Right atrium auricular region (tissue), 2 donors: ENCODE measurements around the gene TNNT2. TPM values are rescaled to one million over a fixed set of nuclear protein-coding genes. Genes with fewer than 3 reads are reported as not detected.

Source experiments
- DNase-seq: peaks from one replicate; pipeline ENCODE4 v3.0.0-alpha.2; 2019; ENCODE audit warnings: low spot score
- H3K27ac ChIP-seq, 2 donors: fragments of 200-600 bp; sonication (generic); 1 replicate in 1 of 2; 2 replicates in 1 of 2; pipeline ENCODE4 v1.5.1; 2016 to 2019
- H3K27me3 ChIP-seq, 2 donors: fragments of 200-600 bp; sonication (generic); one replicate each; pipeline versions ENCODE4 v1.5.1 to v1.6.0; 2017 to 2019
- H3K36me3 ChIP-seq: fragments of 200-600 bp; sonication (generic); one replicate; pipeline ENCODE4 v1.5.1; 2016
- H3K4me1 ChIP-seq, 2 donors: fragments of 200-600 bp; sonication (generic); one replicate each; pipeline versions ENCODE4 v1.5.1 to v1.6.0; 2017 to 2019
- H3K4me3 ChIP-seq, 2 donors: fragments of 200-600 bp; sonication (generic); 1 replicate in 1 of 2; 2 replicates in 1 of 2; pipeline ENCODE4 v1.5.1; 2017 to 2019; ENCODE audit warnings: mild to moderate bottlenecking in 1 of 2, moderate library complexity in 1 of 2
- H3K9me3 ChIP-seq, 2 donors: fragments of 200-600 bp; sonication (generic); one replicate each; pipeline ENCODE4 v1.5.1; 2019
- total RNA-seq, 2 donors: library from RNA; depleted of rRNA; stranded (reverse); fragments of >200 nt; gene quantifications; one replicate each; pipeline ENCODE4 v1.1.0, GENCODE V29; 2016
- TF ChIP-seq, protein P1 (sequence below), 2 donors: fragments of 200-600 bp; sonication (generic); IDR thresholded peaks; one replicate each; pipeline ENCODE4 v1.5.1; 2019; ENCODE audit warnings: antibody characterized with exemption in 2 of 2

TNNT2 gene
- total RNA-seq, 2 donors from 2014 or later = 4,112 to 12,321 TPM

DNA sequence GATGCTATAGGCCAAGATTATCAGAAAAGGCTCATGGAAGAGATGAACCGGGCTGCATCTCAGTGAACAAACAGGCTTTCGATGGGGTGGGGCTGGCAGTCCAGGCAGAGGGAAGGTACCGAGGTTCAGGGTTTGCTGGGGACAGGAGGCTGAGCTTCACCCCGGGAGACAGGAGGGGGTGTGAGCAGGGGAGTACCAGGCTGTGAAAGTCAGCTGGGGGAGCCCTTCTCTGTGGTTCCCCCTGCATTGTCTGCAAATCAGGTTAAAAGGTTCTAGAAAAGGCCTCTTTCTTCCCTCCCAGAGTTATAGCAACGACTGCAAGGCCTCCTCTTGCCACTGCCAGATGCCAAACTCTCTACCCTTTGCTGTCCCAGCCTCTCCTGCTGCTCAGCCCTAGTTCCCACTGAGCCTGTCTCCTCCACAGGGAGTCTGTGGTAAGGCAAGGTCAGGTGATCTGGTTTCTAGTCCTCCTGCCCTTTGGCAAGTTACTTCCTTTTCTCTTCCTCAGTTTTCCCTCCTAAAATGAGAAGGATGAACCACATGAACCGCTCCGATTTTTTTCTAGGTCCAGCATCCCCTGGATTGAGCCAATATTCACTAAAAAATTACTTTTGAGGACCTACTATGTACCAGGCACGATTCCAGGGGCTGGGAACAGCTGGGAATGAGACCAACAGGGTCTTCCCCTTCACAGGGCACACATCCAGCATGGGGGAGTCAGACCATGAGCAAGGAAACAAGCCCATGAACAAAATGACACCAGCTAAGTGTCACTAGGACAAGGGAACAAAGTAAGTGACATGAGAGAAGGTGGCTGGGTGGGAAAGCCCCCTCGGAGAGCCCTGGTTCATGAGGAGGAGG lies 14.4 kb upstream of the TNNT2 start:
- no peak for DNase-seq
- H3K4me1 ChIP-seq = no peaks in the 10 kb centered on the region
- H3K27ac ChIP-seq = no peak overlapping the region
- TF ChIP-seq, protein P1, sequence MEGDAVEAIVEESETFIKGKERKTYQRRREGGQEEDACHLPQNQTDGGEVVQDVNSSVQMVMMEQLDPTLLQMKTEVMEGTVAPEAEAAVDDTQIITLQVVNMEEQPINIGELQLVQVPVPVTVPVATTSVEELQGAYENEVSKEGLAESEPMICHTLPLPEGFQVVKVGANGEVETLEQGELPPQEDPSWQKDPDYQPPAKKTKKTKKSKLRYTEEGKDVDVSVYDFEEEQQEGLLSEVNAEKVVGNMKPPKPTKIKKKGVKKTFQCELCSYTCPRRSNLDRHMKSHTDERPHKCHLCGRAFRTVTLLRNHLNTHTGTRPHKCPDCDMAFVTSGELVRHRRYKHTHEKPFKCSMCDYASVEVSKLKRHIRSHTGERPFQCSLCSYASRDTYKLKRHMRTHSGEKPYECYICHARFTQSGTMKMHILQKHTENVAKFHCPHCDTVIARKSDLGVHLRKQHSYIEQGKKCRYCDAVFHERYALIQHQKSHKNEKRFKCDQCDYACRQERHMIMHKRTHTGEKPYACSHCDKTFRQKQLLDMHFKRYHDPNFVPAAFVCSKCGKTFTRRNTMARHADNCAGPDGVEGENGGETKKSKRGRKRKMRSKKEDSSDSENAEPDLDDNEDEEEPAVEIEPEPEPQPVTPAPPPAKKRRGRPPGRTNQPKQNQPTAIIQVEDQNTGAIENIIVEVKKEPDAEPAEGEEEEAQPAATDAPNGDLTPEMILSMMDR (IDR thresholded peaks at IDR 0.05) = no peak
- H3K9me3 ChIP-seq = no peaks in the 10 kb centered on the region
- H3K4me3 ChIP-seq = no peak overlapping the region
- H3K36me3 ChIP-seq = no peaks in the 10 kb centered on the region
- H3K27me3 ChIP-seq = no peaks in the 10 kb centered on the region

DNA sequence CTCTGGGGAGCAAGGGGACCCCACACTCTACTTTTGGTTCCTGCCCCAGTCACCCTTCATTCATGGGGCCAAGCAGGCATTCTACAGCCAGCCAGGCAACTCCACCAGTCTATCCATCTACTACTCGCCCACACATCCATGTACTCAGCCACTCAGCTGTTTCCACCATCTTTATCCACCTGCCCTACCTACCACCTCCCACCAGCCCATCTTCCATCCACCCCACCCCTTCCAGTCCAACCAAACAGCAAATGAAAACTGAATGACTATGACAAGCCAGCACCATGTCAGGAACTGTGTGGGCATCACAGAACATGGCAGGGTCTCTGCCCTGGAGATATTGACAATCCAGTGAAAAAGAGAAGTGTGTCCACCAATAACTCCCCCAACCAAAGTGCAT lies 13.7 kb upstream of the TNNT2 start:
- TF ChIP-seq, protein P1 (IDR thresholded peaks at IDR 0.05) = no peak
- no peaks in the 10 kb centered on the region for H3K27me3 ChIP-seq
- DNase-seq = no peak
- no peaks in the 10 kb centered on the region for H3K36me3 ChIP-seq
- H3K9me3 ChIP-seq = no peaks in the 10 kb centered on the region
- no peaks in the 10 kb centered on the region for H3K4me1 ChIP-seq
- no peak overlapping the region for H3K4me3 ChIP-seq
- no peak overlapping the region for H3K27ac ChIP-seq

DNA sequence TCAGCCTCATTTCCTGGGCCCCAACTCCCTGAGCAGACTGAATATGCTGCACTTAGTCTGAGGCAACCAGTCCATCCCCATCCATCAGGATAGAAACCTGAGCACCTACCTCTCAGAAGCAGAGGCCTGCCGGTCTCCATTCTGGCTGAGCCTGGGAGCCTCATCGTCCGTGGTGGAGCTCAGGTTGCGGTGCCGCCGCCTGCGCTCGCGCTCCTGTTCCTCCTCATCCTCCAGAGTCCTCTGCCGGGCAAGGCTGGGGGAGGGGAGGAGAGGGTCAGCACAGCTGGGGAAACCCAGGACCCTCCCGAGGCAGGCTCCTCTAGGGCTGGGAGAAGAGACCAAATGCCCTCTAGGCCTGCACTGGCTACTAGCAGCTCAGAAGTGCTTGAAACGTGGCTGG lies 11.6 kb upstream of the TNNT2 start:
- DNase-seq = no peak
- Histone ChIP-seq H3K36me3 (no peaks in the 10 kb centered on the region), H3K4me1 (peaks cover 0 to 11% of the 10 kb centered on the region in 2 donors), H3K9me3 (no peaks in the 10 kb centered on the region), H3K27ac (no peak overlapping the region), H3K27me3 (no peaks in the 10 kb centered on the region), H3K4me3 (no peak overlapping the region)
- TF ChIP-seq, protein P1 (IDR thresholded peaks at IDR 0.05) = no peak

DNA sequence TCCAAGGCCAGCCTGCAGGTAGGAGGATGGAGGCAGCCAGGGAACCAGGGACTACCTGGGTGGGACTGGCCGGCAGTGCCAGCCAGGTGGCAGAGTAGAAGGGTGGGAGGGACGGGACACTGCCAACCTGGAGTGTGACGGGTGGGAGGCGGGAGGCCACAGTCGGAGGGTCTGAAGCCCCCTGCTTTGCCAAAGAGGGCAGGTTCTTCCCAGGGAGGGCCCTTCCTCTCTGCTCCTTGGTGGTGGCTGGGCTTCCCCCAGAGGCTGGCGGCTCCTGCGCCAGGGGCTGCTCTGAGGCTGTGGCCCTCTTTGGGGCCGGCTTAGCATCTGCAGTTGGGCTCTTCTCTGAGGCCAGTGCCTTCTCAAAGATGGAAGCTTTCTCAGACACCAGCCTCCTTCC lies 8.7 kb upstream of the TNNT2 start:
- Histone ChIP-seq H3K36me3 (no peaks in the 10 kb centered on the region), H3K9me3 (no peaks in the 10 kb centered on the region), H3K4me3 (no peak overlapping the region), H3K27ac (no peak overlapping the region), H3K4me1 (peaks cover 0 to 30% of the 10 kb centered on the region in 2 donors), H3K27me3 (no peaks in the 10 kb centered on the region)
- TF ChIP-seq, protein P1 (IDR thresholded peaks at IDR 0.05) = no peak
- no peak for DNase-seq

DNA sequence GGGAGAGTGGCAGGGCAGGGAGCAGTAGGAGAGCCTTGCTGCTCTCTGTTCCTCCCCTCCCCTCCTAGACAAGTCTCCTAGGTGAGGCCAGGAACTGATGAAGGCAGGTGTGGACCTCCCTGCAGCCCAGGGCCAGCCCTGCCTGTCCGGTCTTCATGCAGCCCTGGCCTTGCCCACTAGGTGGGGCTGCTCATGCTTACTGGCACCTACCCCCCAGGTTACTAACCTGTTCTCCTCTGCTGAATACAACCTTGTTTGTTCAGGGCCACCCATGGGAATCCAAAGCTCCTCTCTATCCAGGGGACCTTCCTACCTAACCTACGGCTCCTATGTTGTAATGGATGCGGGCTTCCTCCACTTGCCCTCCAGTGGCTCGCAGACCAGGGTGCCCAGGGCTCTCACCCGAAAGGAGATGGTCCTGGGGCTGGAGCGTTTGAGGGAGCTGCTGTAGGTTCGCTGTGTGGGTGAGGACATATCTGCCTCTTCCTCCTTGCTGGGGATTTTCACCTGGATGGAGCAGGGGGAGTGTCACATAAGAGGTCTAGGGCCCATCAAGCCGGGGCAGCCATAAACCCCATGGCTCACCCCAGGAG lies 7.9 kb upstream of the TNNT2 start:
- Histone ChIP-seq H3K4me1 (peaks cover 0 to 34% of the 10 kb centered on the region in 2 donors), H3K27ac (peak overlapping the region; percentile 76 to 92), H3K9me3 (no peaks in the 10 kb centered on the region), H3K36me3 (no peaks in the 10 kb centered on the region), H3K27me3 (no peaks in the 10 kb centered on the region), H3K4me3 (no peak overlapping the region)
- DNase-seq = no peak
- TF ChIP-seq, protein P1 (IDR thresholded peaks at IDR 0.05) = peak; percentile 63 to 79
